Subcutaneous abdominal adipose tissue (tissue), 5 donors: ENCODE measurements around the gene GPC6.

Source experiments
- H3K27ac ChIP-seq: one replicate; pipeline ENCODE4 v1.7.0; 2013; ENCODE audit warnings: low read depth, mild to moderate bottlenecking, inconsistent platforms, low read length, moderate library complexity
- H3K27me3 ChIP-seq, 5 donors: one replicate each; pipeline ENCODE4 v1.7.0; 2013; ENCODE audit warnings: low read length in 5 of 5, inconsistent platforms in 1 of 5; ENCODE audit not compliant: control insufficient read depth in 5 of 5, insufficient read depth in 4 of 5
- H3K36me3 ChIP-seq, 5 donors: one replicate each; pipeline ENCODE4 v1.7.0; 2013; ENCODE audit warnings: low read length in 5 of 5; ENCODE audit not compliant: control insufficient read depth in 5 of 5, insufficient read depth in 5 of 5
- H3K4me1 ChIP-seq, 5 donors: one replicate each; pipeline ENCODE4 v1.7.0; 2013; ENCODE audit warnings: low read length in 5 of 5, mild to moderate bottlenecking in 3 of 5, moderate library complexity in 1 of 5; ENCODE audit not compliant: control insufficient read depth in 5 of 5, insufficient read depth in 5 of 5
- H3K4me3 ChIP-seq, 5 donors: one replicate each; pipeline ENCODE4 v1.7.0; 2013; ENCODE audit warnings: low read length in 5 of 5, low read depth in 1 of 5
- H3K9ac ChIP-seq, 5 donors: one replicate each; pipeline ENCODE4 v1.7.0; 2013; ENCODE audit warnings: low read length in 5 of 5, mild to moderate bottlenecking in 4 of 5, moderate library complexity in 3 of 5
- H3K9me3 ChIP-seq, 5 donors: one replicate each; pipeline ENCODE4 v1.7.0; 2013; ENCODE audit warnings: low read length in 5 of 5; ENCODE audit not compliant: control insufficient read depth in 5 of 5
- donor health status: healthy.
- donor health status: healthy.
- donor health status: healthy.
- donor health status: healthy.
- donor health status: healthy.

GPC6 gene

GRCh38 chr13:93771782-93772181 lies 545.2 kb downstream of the GPC6 start:
- H3K9me3 ChIP-seq: no peaks in the 10 kb centered on the region
- H3K27ac ChIP-seq: no peak overlapping the region
- no peak overlapping the region for H3K4me3 ChIP-seq
- no peaks in the 10 kb centered on the region for H3K36me3 ChIP-seq
- H3K4me1 ChIP-seq: peaks cover 0 to 6% (median 0%) of the 10 kb centered on the region in 5 donors
- no peak overlapping the region for H3K9ac ChIP-seq
- no peaks in the 10 kb centered on the region for H3K27me3 ChIP-seq

- H3K36me3 ChIP-seq: no peaks in the 10 kb centered on the region
- peaks cover 0 to 14% (median 0%) of the 10 kb centered on the region in 5 donors for H3K4me1 ChIP-seq
- no peaks in the 10 kb centered on the region for H3K9me3 ChIP-seq
- H3K4me3 ChIP-seq: no peak overlapping the region
- no peaks in the 10 kb centered on the region for H3K27me3 ChIP-seq
- no peak overlapping the region for H3K27ac ChIP-seq
- H3K9ac ChIP-seq: no peak overlapping the region
Measured at GRCh38 chr13:93774506-93774905, 547.9 kb downstream of the GPC6 start.

- Histone ChIP-seq H3K27ac (no peak overlapping the region), H3K9ac (no peak overlapping the region), H3K4me1 (peaks cover 0 to 14% (median 0%) of the 10 kb centered on the region in 5 donors), H3K4me3 (no peak overlapping the region), H3K9me3 (no peaks in the 10 kb centered on the region), H3K36me3 (no peaks in the 10 kb centered on the region), H3K27me3 (no peaks in the 10 kb centered on the region)
Measured at GRCh38 chr13:93775027-93775426, 548.4 kb downstream of the GPC6 start.

GRCh38 chr13:93775507-93776108 lies 549.0 kb downstream of the GPC6 start:
- no peak overlapping the region for H3K27ac ChIP-seq
- no peaks in the 10 kb centered on the region for H3K27me3 ChIP-seq
- H3K4me1 ChIP-seq: peaks cover 0 to 14% (median 0%) of the 10 kb centered on the region in 5 donors
- no peaks in the 10 kb centered on the region for H3K9me3 ChIP-seq
- H3K36me3 ChIP-seq: no peaks in the 10 kb centered on the region
- no peak overlapping the region for H3K4me3 ChIP-seq
- no peak overlapping the region for H3K9ac ChIP-seq

GRCh38 chr13:93776936-93777335 lies 550.3 kb downstream of the GPC6 start:
- no peak overlapping the region for H3K27ac ChIP-seq
- H3K36me3 ChIP-seq: no peaks in the 10 kb centered on the region
- no peaks in the 10 kb centered on the region for H3K9me3 ChIP-seq

GRCh38 chr13:93777504-93777903 lies 550.9 kb downstream of the GPC6 start:
- Histone ChIP-seq H3K27ac (no peak overlapping the region), H3K9me3 (no peaks in the 10 kb centered on the region), H3K27me3 (no peaks in the 10 kb centered on the region), H3K9ac (no peak overlapping the region), H3K36me3 (no peaks in the 10 kb centered on the region), H3K4me1 (peaks cover 0 to 14% (median 0%) of the 10 kb centered on the region in 5 donors), H3K4me3 (no peak overlapping the region)

More at GRCh38 chr13:93776936-93777335, 550.3 kb downstream of the GPC6 start:
- Histone ChIP-seq H3K4me3 (no peak overlapping the region), H3K27me3 (no peaks in the 10 kb centered on the region), H3K9ac (no peak overlapping the region), H3K4me1 (peaks cover 0 to 14% (median 0%) of the 10 kb centered on the region in 5 donors)

GRCh38 chr13:93778548-93778947 lies 551.9 kb downstream of the GPC6 start:
- H3K4me1 ChIP-seq: peaks cover 0 to 14% (median 0%) of the 10 kb centered on the region in 5 donors

GRCh38 chr13:93784191-93784590 lies 557.6 kb downstream of the GPC6 start:
- Histone ChIP-seq H3K4me1 (no peaks in the 10 kb centered on the region), H3K27ac (no peak overlapping the region), H3K27me3 (no peaks in the 10 kb centered on the region), H3K9me3 (no peaks in the 10 kb centered on the region), H3K36me3 (no peaks in the 10 kb centered on the region), H3K4me3 (no peak overlapping the region), H3K9ac (no peak overlapping the region)

More at GRCh38 chr13:93778548-93778947, 551.9 kb downstream of the GPC6 start:
- Histone ChIP-seq H3K27ac (no peak overlapping the region), H3K36me3 (no peaks in the 10 kb centered on the region), H3K4me3 (no peak overlapping the region), H3K9ac (no peak overlapping the region), H3K27me3 (no peaks in the 10 kb centered on the region), H3K9me3 (no peaks in the 10 kb centered on the region)

GRCh38 chr13:93786846-93787489 lies 560.4 kb downstream of the GPC6 start:
- Histone ChIP-seq H3K27me3 (no peaks in the 10 kb centered on the region), H3K4me3 (no peak overlapping the region), H3K9me3 (no peaks in the 10 kb centered on the region), H3K4me1 (no peaks in the 10 kb centered on the region), H3K9ac (no peak overlapping the region), H3K27ac (no peak overlapping the region), H3K36me3 (no peaks in the 10 kb centered on the region)

GRCh38 chr13:93788456-93788855 lies 561.8 kb downstream of the GPC6 start:
- Histone ChIP-seq H3K36me3 (no peaks in the 10 kb centered on the region), H3K4me3 (no peak overlapping the region), H3K27me3 (no peaks in the 10 kb centered on the region), H3K27ac (no peak overlapping the region), H3K4me1 (no peaks in the 10 kb centered on the region), H3K9me3 (no peaks in the 10 kb centered on the region), H3K9ac (no peak overlapping the region)
